GM12864 (cell line): Measurements from ENCODE around the gene CDC20.

Experiments used
- DNase-seq: peaks from one replicate; pipeline ENCODE4 v3.0.0-alpha.2; 2011; ENCODE audit warnings: low read depth
- H3K4me3 ChIP-seq: 2 replicates; pipeline ENCODE4 v1.5.1; 2011; ENCODE audit warnings: mild to moderate bottlenecking, low read depth, low read length, control low read depth
- CTCF ChIP-seq: IDR thresholded peaks from 2 replicates; pipeline ENCODE4 v1.5.1; 2011; ENCODE audit warnings: low read depth, mild to moderate bottlenecking, moderate library complexity, low read length, control low read depth, inconsistent platforms; ENCODE audit errors: missing control alignments

Gene CDC20

DNA sequence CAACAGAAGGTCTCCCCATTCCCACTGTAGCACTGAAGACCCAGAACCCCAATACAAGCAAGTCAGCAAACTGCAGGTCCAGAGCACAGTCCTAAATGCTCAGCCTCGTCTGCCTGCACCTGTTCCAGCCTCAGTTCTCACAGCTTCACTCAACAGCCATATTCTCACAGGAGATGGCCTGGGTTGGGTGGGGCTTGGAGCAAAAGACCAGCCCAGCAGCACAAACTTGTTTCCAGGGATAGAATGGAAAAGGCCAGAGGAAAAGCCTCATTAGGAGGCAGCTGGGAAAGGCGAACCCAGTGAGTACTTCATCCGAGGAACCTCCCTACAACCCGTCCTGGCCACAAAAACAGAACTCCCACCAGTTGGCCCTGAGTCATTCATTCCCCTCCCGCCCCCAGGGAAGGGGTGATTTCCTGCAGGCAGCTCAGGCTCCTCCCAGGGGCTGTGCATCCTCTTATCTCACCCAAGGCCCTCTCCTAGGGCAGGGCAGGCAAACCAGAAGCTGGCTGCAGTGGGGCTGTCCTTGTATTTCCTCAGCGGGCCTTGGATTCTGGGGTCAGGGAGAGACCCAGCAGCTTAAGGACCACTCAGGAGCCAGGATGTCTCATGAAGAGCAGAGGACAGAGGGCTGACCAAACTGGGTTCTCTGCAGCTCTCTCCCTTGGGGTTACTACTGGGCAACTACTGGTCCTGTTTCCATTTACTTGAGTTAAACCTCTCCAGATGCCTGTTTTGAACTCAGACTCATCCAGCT, 28.6 kb upstream of the CDC20 start:
- no peak for TF ChIP-seq CTCF
- no peak for DNase-seq
- H3K4me3 ChIP-seq = no peak overlapping the region

DNA sequence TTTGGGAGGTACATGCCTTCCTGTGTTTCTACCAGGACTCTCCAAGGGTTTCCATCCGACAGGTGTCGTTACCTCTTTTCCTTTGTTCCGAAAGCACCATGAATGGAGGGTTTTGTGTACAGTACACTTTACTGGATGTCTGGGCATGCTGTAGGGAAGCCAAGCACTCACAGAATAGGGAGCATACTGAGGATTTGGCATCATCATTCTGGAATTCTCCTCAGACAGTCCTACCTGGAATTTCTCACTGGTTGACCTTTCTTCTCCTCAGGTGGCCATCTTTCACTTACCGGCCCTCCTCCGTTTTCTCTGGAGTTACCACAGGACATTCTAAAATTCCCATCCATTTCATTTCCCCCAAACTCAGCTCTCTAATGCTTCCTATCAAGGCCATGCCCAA, 27.1 kb upstream of the CDC20 start:
- no peak overlapping the region for H3K4me3 ChIP-seq
- TF ChIP-seq CTCF = no peak
- no peak for DNase-seq

DNA sequence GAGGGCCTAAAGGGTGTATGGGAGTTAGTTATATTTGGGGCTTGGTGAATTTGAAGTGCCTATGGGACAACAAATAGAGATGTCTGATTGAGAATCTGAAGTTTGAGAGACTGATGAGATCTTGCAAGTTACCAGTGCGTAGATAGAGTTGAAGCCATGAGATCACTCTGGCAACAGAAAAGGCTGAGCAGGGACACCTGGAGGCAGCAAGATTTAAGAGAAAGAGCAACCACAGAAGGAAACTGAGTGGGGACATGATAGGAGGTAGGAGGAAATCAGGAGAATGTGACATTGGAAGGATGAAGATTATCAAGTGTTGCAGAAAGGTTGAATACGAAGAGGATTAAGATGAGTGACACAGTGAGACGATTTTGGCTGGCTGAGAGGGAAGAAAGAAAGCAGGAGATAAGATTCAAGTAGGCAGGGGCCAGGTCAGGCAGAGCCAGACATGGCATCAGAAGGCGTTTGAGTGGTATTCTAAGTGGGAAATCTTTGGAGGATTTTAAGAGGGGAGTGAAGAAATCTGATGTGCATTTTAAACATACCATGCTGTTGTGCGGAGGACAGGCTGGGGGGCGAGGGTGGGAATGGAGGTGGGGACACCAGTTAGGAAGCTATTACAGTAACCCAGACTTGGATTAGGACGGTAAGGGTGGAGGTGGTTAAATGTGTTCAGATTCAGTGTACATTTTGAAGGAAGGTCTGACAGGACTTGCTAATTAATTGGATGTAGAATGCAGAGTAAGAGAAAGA, 24.2 kb upstream of the CDC20 start:
- no peak for TF ChIP-seq CTCF
- no peak overlapping the region for H3K4me3 ChIP-seq
- no peak for DNase-seq

GRCh38 chr1:43337588-43337987, 21.2 kb upstream of the CDC20 start, which contains the start of gene MPL:
Gene MPL (plus strand): TSS chr1:43337818. CDS start chr1:43337849, 31 bp downstream.
- H3K4me3 ChIP-seq = no peak within 1 kb of the TSS
- DNase-seq = no peak
- TF ChIP-seq CTCF = no peak

GRCh38 chr1:43338001-43338400, 20.8 kb upstream of the CDC20 start:
- no peak for DNase-seq
- TF ChIP-seq CTCF = no peak
- no peak overlapping the region for H3K4me3 ChIP-seq

- TF ChIP-seq CTCF = no peak
- H3K4me3 ChIP-seq = no peak overlapping the region
Measured at GRCh38 chr1:43339584-43340232, 19.1 kb upstream of the CDC20 start.

More at GRCh38 chr1:43339584-43340232, 19.1 kb upstream of the CDC20 start:
- DNase-seq = no peak
